ENCODE measurements around the gene NVL. TPM values are rescaled to one million over a fixed set of nuclear protein-coding genes. Genes with fewer than 3 reads are reported as not detected.
A peak's percentile ranks its signal among the peaks of the same experiment; 100 is the strongest.

Gene NVL
- total RNA-seq, 1 experiment from 2014 or later: 45.0 TPM

DNA sequence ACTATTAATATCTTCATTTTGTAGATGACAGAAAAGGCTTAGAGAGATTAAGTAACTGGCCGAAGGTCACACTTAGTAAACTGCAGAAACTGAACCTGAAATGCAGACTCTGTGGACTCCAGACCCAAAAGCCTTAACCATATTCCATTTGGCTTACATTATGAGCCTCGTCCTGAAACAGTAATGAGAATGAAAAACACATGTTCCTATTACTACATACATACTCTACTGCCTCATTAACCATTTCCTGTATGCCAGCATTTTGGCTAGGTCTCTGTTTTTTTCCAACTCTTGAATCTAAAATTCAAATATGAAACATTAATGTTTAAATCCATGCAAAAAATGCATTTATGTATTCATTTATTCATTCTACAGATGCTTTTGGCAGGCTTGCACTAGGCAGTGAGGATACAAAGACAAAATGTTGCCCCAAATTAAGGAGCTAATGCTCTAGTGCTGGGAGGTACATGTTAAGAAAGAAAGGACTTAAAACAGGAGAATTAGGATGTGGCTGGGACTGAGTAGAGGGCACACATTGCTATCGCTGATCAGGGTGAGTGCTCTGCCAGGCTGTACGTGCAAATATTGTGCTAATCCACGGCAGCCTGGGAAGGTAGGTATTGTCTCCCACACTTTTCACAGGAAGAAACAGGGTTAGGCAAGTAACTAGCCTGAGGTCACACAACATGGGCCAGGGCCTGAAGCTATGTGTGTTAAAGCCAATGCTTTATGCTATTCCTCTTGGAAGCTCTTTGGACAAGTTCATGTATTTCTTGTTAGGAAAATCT lies 133.0 kb downstream of the NVL start:
- intact Hi-C loops (cut with micrococcal nuclease; ENCODE audit: unreplicated experiment): no loop called here
- Mint-ChIP-seq H3K27ac (ENCODE audit: unreplicated experiment) (no peak overlapping the region), H3K4me3 (ENCODE audit: unreplicated experiment) (no peak overlapping the region), H3K36me3 (ENCODE audit: insufficient read depth, unreplicated experiment) (peaks cover 25% of the 10 kb centered on the region), H3K9me3 (ENCODE audit: unreplicated experiment) (no peaks in the 10 kb centered on the region), H3K27me3 (ENCODE audit: insufficient read depth, unreplicated experiment) (no peaks in the 10 kb centered on the region), H3K4me1 (ENCODE audit: low read depth, unreplicated experiment) (no peaks in the 10 kb centered on the region)
- Histone ChIP-seq H3K4me1 (peaks cover 25% of the 10 kb centered on the region), H3K36me3 (ENCODE audit: control insufficient read depth, insufficient read depth, low read length) (no peaks in the 10 kb centered on the region), H3K9me3 (no peaks in the 10 kb centered on the region), H3K27me3 (replicated peaks; ENCODE audit: control insufficient read depth, insufficient read depth, low read length) (no peaks in the 10 kb centered on the region), H3K4me3 (ENCODE audit: low read depth, low read length) (no peak overlapping the region)
- POLR2A ChIA-PET: no interaction called here
- BruUV-seq (replicated peaks): no TSS peak
- CTCF ChIA-PET: interaction anchor here (0.7 kb wide), 1 partner anchor 9 kb away, joined by 3 read pairs; no protein-coding TSS in a partner anchor
- TF ChIP-seq, protein P1, sequence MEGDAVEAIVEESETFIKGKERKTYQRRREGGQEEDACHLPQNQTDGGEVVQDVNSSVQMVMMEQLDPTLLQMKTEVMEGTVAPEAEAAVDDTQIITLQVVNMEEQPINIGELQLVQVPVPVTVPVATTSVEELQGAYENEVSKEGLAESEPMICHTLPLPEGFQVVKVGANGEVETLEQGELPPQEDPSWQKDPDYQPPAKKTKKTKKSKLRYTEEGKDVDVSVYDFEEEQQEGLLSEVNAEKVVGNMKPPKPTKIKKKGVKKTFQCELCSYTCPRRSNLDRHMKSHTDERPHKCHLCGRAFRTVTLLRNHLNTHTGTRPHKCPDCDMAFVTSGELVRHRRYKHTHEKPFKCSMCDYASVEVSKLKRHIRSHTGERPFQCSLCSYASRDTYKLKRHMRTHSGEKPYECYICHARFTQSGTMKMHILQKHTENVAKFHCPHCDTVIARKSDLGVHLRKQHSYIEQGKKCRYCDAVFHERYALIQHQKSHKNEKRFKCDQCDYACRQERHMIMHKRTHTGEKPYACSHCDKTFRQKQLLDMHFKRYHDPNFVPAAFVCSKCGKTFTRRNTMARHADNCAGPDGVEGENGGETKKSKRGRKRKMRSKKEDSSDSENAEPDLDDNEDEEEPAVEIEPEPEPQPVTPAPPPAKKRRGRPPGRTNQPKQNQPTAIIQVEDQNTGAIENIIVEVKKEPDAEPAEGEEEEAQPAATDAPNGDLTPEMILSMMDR (IDR thresholded peaks at IDR 0.05; ENCODE audit: insufficient read depth in 1 of 2, low read depth in 1 of 2, low read length in 1 of 2, severe bottlenecking in 1 of 2, unreplicated experiment in 1 of 2): no peak
- no peak for DNase-seq

DNA sequence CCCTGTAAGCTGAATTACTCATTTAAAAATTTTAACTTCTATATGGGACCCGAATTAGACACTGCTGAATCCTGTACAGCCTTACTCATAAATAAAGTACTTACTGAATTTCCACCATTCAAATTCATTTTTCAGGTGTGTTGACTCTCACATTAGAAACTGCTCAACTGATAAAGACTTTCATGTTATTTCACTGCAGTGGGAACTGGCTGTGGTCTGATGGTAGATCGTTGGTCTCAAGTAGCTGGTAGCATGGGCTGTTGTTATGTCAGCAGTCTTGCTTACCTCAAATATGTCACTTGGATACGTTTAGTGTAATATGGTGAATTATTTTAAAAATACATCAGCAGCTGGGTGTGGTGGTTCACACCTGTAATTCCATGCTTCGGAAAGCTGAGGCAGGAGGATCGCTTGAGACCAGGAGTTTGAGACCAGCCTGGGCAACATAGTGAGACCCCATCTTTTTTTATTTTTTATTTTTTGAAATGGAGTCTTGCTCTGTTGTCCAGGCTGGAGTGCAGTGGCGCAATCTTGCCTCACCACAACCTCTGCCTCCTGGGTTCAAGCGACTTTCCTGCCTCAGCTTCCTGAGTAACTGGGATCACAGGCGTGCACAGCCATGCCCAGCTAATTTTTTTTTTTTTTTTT lies 136.5 kb downstream of the NVL start:
- TF ChIP-seq, protein P1 (IDR thresholded peaks at IDR 0.05; ENCODE audit: insufficient read depth in 1 of 2, low read depth in 1 of 2, low read length in 1 of 2, severe bottlenecking in 1 of 2, unreplicated experiment in 1 of 2): no peak
- no peak overlapping the region for H3K4me3 Mint-ChIP-seq (ENCODE audit: unreplicated experiment)
- intact Hi-C loops (cut with micrococcal nuclease; ENCODE audit: unreplicated experiment): no loop called here
- ChIA-PET POLR2A (interaction anchor here (0.6 kb wide), 1 partner anchor 10 kb away, joined by 6 read pairs; the partner anchor contains the start of gene DEGS1), CTCF (no interaction called here)
- peaks cover 17% of the 10 kb centered on the region for H3K4me1 ChIP-seq
- no peak overlapping the region for H3K27ac Mint-ChIP-seq (ENCODE audit: unreplicated experiment)
- no peak overlapping the region for H3K4me3 ChIP-seq (ENCODE audit: low read depth, low read length)
- H3K36me3 Mint-ChIP-seq (ENCODE audit: insufficient read depth, unreplicated experiment): peaks cover 43% of the 10 kb centered on the region
- H3K9me3 ChIP-seq: no peaks in the 10 kb centered on the region
- BruUV-seq (replicated peaks): no TSS peak
- no peaks in the 10 kb centered on the region for H3K4me1 Mint-ChIP-seq (ENCODE audit: low read depth, unreplicated experiment)
- no peaks in the 10 kb centered on the region for H3K9me3 Mint-ChIP-seq (ENCODE audit: unreplicated experiment)
- DNase-seq: no peak
- H3K36me3 ChIP-seq (ENCODE audit: control insufficient read depth, insufficient read depth, low read length): no peaks in the 10 kb centered on the region
- no peaks in the 10 kb centered on the region for H3K27me3 ChIP-seq (replicated peaks; ENCODE audit: control insufficient read depth, insufficient read depth, low read length)
- no peaks in the 10 kb centered on the region for H3K27me3 Mint-ChIP-seq (ENCODE audit: insufficient read depth, unreplicated experiment)

DNA sequence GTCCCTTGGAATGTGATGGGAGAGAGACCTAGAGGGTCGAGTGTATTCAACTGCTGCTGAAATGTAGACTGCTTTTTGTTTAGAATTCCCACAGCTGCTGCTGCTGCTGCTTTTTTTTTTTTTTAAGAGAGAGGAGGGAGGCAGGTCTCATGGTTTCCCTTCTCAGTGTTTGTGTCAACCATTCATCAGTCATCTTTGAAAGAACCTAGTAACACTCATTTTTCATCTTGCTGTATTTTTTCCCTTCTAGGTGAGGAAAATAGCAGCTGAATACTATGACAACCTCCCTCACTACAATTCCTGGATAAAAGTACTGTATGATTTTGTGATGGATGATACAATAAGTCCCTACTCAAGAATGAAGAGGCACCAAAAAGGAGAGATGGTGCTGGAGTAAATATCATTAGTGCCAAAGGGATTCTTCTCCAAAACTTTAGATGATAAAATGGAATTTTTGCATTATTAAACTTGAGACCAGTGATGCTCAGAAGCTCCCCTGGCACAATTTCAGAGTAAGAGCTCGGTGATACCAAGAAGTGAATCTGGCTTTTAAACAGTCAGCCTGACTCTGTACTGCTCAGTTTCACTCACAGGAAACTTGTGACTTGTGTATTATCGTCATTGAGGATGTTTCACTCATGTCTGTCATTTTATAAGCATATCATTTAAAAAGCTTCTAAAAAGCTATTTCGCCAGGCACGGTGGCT lies 137.7 kb downstream of the NVL start:
- H3K27me3 ChIP-seq (replicated peaks; ENCODE audit: control insufficient read depth, insufficient read depth, low read length): no peaks in the 10 kb centered on the region
- H3K4me3 ChIP-seq (ENCODE audit: low read depth, low read length): no peak overlapping the region
- DNase-seq: no peak
- H3K4me3 Mint-ChIP-seq (ENCODE audit: unreplicated experiment): no peak overlapping the region
- no peaks in the 10 kb centered on the region for H3K36me3 ChIP-seq (ENCODE audit: control insufficient read depth, insufficient read depth, low read length)
- no peaks in the 10 kb centered on the region for H3K4me1 Mint-ChIP-seq (ENCODE audit: low read depth, unreplicated experiment)
- ChIA-PET POLR2A (no interaction called here), CTCF (no interaction called here)
- H3K9me3 Mint-ChIP-seq (ENCODE audit: unreplicated experiment): no peaks in the 10 kb centered on the region
- TF ChIP-seq, protein P1 (IDR thresholded peaks at IDR 0.05; ENCODE audit: insufficient read depth in 1 of 2, low read depth in 1 of 2, low read length in 1 of 2, severe bottlenecking in 1 of 2, unreplicated experiment in 1 of 2): no peak
- peaks cover 17% of the 10 kb centered on the region for H3K4me1 ChIP-seq
- intact Hi-C loops (cut with micrococcal nuclease; ENCODE audit: unreplicated experiment): no loop called here
- no peaks in the 10 kb centered on the region for H3K27me3 Mint-ChIP-seq (ENCODE audit: insufficient read depth, unreplicated experiment)
- peaks cover 43% of the 10 kb centered on the region for H3K36me3 Mint-ChIP-seq (ENCODE audit: insufficient read depth, unreplicated experiment)
- TSS peak; percentile 40 for BruUV-seq (replicated peaks)
- H3K27ac Mint-ChIP-seq (ENCODE audit: unreplicated experiment): no peak overlapping the region
- H3K9me3 ChIP-seq: no peaks in the 10 kb centered on the region

Measured in Caco-2 (cell line).